Upper lobe of left lung (tissue), 6 donors: ENCODE data around the gene AGPS. TPM values are rescaled to one million over a fixed set of nuclear protein-coding genes. Genes with fewer than 3 reads are reported as not detected.
"Not testable (repeated sequence)": the region's sequence is repeated elsewhere in the genome, so short reads cannot be mapped to it uniquely, and the experiment has no call there.

Source experiments
- ATAC-seq, 2 donors: fragments of 200-7000 bp; cut with Tn5 transposase; one replicate each; pipeline ENCODE4 v1.9.1; 2022; ENCODE audit warnings: mild to moderate bottlenecking in 2 of 2, moderate library complexity in 2 of 2; ENCODE audit not compliant: low FRiP score in 2 of 2
- DNase-seq, 2 donors: peaks; one replicate each; pipeline ENCODE4 v3.0.0-alpha.2; 2019 to 2020
- H3K27ac ChIP-seq, 4 donors: fragments of 200-600 bp; sonication (generic); one replicate each; pipeline ENCODE4 v1.5.1; 2016 to 2019
- H3K27me3 ChIP-seq, 4 donors: fragments of 200-600 bp; sonication (generic); one replicate each; pipeline ENCODE4 v1.5.1; 2017 to 2019
- H3K36me3 ChIP-seq, 4 donors: fragments of 200-600 bp; sonication (generic); one replicate each; pipeline ENCODE4 v1.5.1; 2016 to 2019
- H3K4me1 ChIP-seq, 4 donors: fragments of 200-600 bp; sonication (generic); one replicate each; pipeline ENCODE4 v1.5.1; 2018 to 2019
- H3K4me3 ChIP-seq, 4 donors: fragments of 200-600 bp; sonication (generic); one replicate each; pipeline ENCODE4 v1.5.1; 2017 to 2019; ENCODE audit warnings: mild to moderate bottlenecking in 2 of 4, moderate library complexity in 1 of 4
- H3K9me3 ChIP-seq, 4 donors: fragments of 200-600 bp; sonication (generic); one replicate each; pipeline ENCODE4 v1.5.1; 2018 to 2019
- CTCF ChIP-seq, 6 experiments: fragments of 450-650 bp in 4 of 6; fragments of 200-600 bp in 2 of 6; sonication (generic) in 2 of 6; IDR thresholded peaks; one replicate each; pipeline ENCODE4 v1.5.1; 2016 to 2019; ENCODE audit warnings: antibody characterized with exemption in 6 of 6
- EP300 ChIP-seq, 4 donors: sonication (generic); formaldehyde crosslinking; IDR thresholded peaks; one replicate each; pipeline ENCODE4 v1.5.1; 2017; ENCODE audit warnings: antibody characterized with exemption in 4 of 4, control low read depth in 2 of 4
- POLR2A ChIP-seq, 4 donors: fragments of 450-650 bp; IDR thresholded peaks; one replicate each; pipeline ENCODE4 v1.5.1; 2016 to 2017; ENCODE audit warnings: antibody characterized with exemption in 4 of 4, mild to moderate bottlenecking in 2 of 4
- POLR2AphosphoS5 ChIP-seq, 2 donors: sonication (generic); formaldehyde crosslinking; IDR thresholded peaks; one replicate each; pipeline ENCODE4 v1.5.1; 2017; ENCODE audit warnings: antibody characterized with exemption in 2 of 2
- WGBS, 2 donors: methylation state at CpG; one replicate each; pipeline ENCODE4 v1.1.5; 2017 to 2018; 5-methylcytosine and 5-hydroxymethylcytosine counted together
- total RNA-seq, 6 donors: library from RNA; depleted of rRNA in 4 of 6; stranded (reverse); fragments of >200 nt in 4 of 6; gene quantifications; one replicate each; pipeline versions ENCODE4 v1.1.0 to v1.2.1, GENCODE V29; 2016 to 2021
- donor health status: DM: no; HTN: no; CAD: no; lungs with moderate emphysema.
- donor health status: DM: no; HTN: yes; CAD: no; lungs with severe emphysema.

The AGPS gene
- total RNA-seq, 6 donors from 2014 or later: 38.8 to 81.6 (median 50.0) TPM

DNA sequence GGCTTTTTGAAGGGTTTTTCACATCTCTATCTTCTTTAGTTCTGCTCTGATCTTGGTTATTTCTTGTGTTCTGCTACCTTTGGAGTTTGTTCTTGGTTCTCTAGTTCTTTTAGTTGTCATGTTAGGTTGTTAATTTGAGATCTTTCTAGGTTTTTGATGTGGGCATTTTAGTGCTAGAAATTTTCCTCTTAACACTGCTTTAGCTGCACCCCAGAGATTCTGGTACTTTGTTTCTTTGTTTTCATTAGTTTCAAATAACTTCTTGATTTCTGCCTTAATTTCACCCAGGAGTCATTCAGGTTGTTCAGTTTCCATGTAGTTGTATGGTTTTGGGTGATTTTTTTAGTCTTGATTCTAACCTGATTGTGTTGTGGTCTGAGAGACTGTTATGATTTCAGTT, 34.7 kb downstream of the AGPS start:
- H3K27ac ChIP-seq: no peak overlapping the region
- ATAC-seq: no peak
- TF ChIP-seq POLR2AphosphoS5 (IDR thresholded peaks at IDR 0.05) (no peak), POLR2A (IDR thresholded peaks at IDR 0.05) (no peak), CTCF (IDR thresholded peaks at IDR 0.05) (no peak), EP300 (IDR thresholded peaks at IDR 0.05) (no peak)

GRCh38 chr2:177427936-177428335, 35.4 kb downstream of the AGPS start:
- ATAC-seq, H3K27me3 ChIP-seq, H3K36me3 ChIP-seq, H3K4me3 ChIP-seq, DNase-seq, H3K27ac ChIP-seq, H3K4me1 ChIP-seq: not testable (repeated sequence)
- WGBS, 2 donors: 93 to 95% methylated on average over 2 of the region's 2 CpGs
- H3K9me3 ChIP-seq: peaks cover 0 to 31% (median 19%) of the 10 kb centered on the region in 4 donors

More for the DNA sequence above, 34.7 kb downstream of the AGPS start:
- Histone ChIP-seq H3K36me3 (peaks cover 0 to 6% (median 1%) of the 10 kb centered on the region in 4 donors), H3K4me3 (no peak overlapping the region), H3K27me3 (no peaks in the 10 kb centered on the region), H3K9me3 (peaks cover 0 to 26% (median 15%) of the 10 kb centered on the region in 4 donors), H3K4me1 (no peaks in the 10 kb centered on the region)
- no peak for DNase-seq

DNA sequence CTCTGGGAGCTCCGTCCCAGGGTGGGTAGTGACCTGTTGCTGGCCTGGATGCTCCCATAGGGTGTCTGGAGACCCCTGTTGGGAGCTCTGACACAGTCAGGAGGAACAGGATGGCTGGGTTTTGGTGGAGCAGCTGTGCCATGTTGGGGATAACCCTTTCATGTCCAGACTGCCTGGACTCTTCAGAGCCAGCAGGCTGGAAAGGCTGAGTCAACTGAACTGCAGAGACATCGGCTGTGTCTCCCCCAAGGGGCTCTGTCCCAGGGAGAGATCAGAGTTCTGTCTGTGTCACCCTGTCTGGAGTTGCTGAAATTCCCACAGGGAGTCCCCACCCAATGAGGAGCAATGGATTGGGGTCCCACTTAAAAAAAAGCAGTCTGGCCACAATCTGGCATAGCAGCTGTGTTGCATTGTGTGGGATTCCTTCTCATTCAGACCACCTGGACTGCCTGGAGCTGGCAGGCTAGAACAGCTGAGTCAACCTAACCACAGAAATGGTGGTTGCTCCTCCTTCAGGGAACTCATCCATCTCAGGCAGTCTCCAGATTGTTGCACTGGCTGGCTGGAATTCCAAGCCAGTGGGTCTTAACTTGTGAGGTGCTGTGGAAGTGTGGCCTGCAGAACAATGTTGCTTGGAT, 37.2 kb downstream of the AGPS start:
- no peak for TF ChIP-seq POLR2AphosphoS5 (IDR thresholded peaks at IDR 0.05)
- TF ChIP-seq CTCF (IDR thresholded peaks at IDR 0.05): no peak
- no peak for TF ChIP-seq EP300 (IDR thresholded peaks at IDR 0.05)
- TF ChIP-seq POLR2A (IDR thresholded peaks at IDR 0.05): no peak
- Histone ChIP-seq H3K9me3 (peaks cover 11 to 42% (median 26%) of the 10 kb centered on the region in 4 donors), H3K4me1 (no peaks in the 10 kb centered on the region), H3K27me3 (no peaks in the 10 kb centered on the region), H3K27ac (no peak overlapping the region), H3K36me3 (peaks cover 0 to 6% (median 1%) of the 10 kb centered on the region in 4 donors), H3K4me3 (no peak overlapping the region)
- ATAC-seq (peak in 1 of 2 donors; percentile 81), DNase-seq (no peak)
- WGBS, 2 donors: 94 to 100% methylated on average over 1 to 2 of the region's 2 CpGs

DNA sequence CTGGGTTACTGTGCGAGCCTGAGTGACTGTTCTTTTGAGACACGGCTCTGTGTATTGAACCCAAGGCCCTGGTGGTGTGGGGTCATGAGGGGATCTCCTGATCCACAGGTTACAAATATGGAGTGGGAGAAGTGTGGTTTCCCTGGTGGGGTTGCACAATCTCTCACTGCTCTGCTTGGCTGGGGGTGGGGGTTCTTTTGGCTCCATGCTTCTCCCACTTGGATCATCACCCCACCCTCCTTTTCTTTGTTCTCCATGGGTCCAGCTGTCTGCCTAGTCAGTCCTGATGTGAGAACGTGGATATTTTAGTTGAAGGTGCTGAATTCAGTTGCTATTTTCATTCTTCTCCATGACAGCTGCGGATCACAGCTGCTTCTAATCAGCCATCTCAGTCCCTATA, 37.8 kb downstream of the AGPS start:
- peak in 1 of 2 donors; percentile 36 for ATAC-seq
- 72 to 74% methylated on average over 4 of the region's 4 CpGs for WGBS, 2 donors
- Histone ChIP-seq H3K4me3 (no peak overlapping the region), H3K27me3 (no peaks in the 10 kb centered on the region), H3K4me1 (no peaks in the 10 kb centered on the region), H3K9me3 (peaks cover 11 to 42% (median 26%) of the 10 kb centered on the region in 4 donors), H3K27ac (no peak overlapping the region), H3K36me3 (peaks cover 0 to 6% (median 1%) of the 10 kb centered on the region in 4 donors)
- no peak for DNase-seq
- TF ChIP-seq POLR2AphosphoS5 (IDR thresholded peaks at IDR 0.05) (no peak), EP300 (IDR thresholded peaks at IDR 0.05) (no peak), POLR2A (IDR thresholded peaks at IDR 0.05) (no peak), CTCF (IDR thresholded peaks at IDR 0.05) (no peak)

DNA sequence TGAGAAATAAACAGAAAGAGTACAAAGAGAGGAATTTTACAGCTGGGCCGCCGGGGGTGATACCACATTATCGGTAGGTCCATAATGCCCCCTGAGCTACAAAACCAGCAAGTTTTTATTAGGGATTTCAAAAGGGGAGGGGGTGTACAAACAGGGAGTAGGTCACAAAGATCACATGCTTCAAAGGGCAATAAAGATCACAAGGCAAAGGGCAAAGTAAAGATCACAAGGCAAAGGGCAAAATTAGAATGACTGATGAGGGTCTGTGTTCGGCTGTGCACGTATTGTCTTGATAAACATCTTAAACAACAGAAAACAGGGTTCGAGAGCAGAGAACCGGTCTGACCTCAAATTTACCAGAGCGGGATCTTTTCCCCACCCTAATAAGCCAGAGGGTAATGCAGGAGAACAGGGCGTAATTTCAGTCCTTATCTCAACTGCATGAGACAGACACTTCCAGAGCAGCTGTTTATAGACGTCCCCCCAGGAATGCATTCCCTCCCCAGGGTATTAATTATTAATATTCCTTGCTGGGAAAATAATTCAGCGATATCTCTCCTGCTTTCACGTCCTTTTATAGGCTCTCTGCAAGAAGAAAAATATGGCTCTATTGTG, 38.6 kb downstream of the AGPS start:
- WGBS, 2 donors: 95 to 96% methylated on average over 12 of the region's 12 CpGs
- not testable (repeated sequence) for DNase-seq, H3K36me3 ChIP-seq

GRCh38 chr2:177432703-177433102, 40.1 kb downstream of the AGPS start:
- Histone ChIP-seq H3K36me3 (peaks cover 0 to 9% (median 3%) of the 10 kb centered on the region in 4 donors), H3K27ac (no peak overlapping the region), H3K4me3 (no peak overlapping the region), H3K4me1 (no peaks in the 10 kb centered on the region), H3K27me3 (no peaks in the 10 kb centered on the region), H3K9me3 (peaks cover 11 to 35% (median 23%) of the 10 kb centered on the region in 4 donors)
- WGBS, 2 donors: 42 to 43% methylated on average over 1 of the region's 1 CpG
- ATAC-seq (no peak), DNase-seq (no peak)
- no peak for TF ChIP-seq POLR2A (IDR thresholded peaks at IDR 0.05)
- no peak for TF ChIP-seq EP300 (IDR thresholded peaks at IDR 0.05)
- TF ChIP-seq CTCF (IDR thresholded peaks at IDR 0.05): no peak
- no peak for TF ChIP-seq POLR2AphosphoS5 (IDR thresholded peaks at IDR 0.05)

More for the DNA sequence above, 38.6 kb downstream of the AGPS start:
- not testable (repeated sequence) for ATAC-seq, H3K27ac ChIP-seq, H3K27me3 ChIP-seq, H3K4me3 ChIP-seq, H3K4me1 ChIP-seq
- peaks cover 11 to 42% (median 26%) of the 10 kb centered on the region in 4 donors for H3K9me3 ChIP-seq
